Measurements from ENCODE around the gene ZNF333. TPM values are rescaled to one million over a fixed set of nuclear protein-coding genes. Genes with fewer than 3 reads are reported as not detected.

ZNF333 gene
- 17.0 TPM for total RNA-seq

GRCh38 chr19:14689598-14690503 is at the start of gene ZNF333:
Gene ZNF333 (plus strand): TSS chr19:14690048. CDS start chr19:14693492, 3,444 bp downstream.
- peak; percentile 74 for DNase-seq

DNA sequence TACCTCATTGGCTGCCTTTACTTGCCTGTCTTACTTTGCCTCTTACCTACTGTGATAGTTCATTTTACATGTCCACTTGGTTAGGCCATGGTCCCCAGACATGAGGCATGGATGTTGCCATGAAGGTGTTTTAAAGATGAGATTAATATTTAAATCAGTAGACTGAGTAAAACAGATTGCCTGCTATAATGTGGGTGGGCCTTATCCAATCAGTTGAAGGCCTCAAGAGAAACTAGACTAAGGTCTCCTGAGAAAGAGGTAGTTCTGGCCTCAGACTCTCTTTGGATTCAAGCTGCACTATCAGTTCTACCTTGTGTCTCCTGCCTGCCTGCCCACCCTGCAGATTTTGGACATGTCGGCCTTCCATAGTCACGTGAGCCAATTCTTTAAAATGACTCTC is 41.3 kb upstream of the ZNF333 start:
- no peak for DNase-seq

DNA sequence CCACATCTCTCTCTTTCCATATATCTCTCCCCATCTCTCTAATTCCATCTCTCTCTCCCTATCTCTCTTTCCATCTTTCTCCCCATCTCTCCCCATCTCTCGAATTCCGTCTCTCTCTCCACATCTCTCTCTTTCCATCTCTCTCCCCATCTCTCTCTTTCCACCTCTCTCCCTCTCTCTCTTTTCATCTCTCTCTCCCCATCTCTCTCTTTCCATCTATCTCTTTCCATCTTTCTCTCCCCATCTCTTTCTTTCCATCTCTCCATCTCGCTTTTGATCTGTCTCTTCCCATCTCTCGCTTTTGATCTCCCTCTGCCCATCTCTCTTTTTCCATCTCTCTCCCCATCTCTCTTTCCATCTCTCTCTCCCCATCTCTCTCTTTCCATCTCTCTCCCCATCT is 40.8 kb upstream of the ZNF333 start:
- no peak for DNase-seq

DNA sequence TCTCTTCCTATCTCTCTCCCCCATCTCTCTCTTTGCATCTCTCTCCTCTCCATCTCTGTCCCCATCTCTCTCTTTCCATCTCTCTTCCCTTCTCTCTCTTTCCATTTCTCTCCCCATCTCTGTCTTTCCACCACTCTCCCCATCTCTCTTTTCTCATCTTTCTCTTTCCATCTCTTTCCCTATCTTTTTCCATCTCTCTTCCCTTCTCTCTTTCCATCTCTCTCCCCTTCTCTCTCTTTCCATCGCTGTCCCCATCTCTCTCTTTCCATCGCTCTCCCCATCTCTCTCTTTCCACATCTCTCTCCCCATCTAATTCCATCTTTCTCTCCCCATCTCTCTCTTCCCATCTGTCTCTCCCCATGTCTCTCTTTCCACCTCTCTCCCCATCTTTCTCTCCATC is 39.7 kb upstream of the ZNF333 start:
- DNase-seq: no peak

- no peak for DNase-seq
These were observed 34.9 kb upstream of the ZNF333 start for GRCh38 chr19:14654786-14655560.

DNA sequence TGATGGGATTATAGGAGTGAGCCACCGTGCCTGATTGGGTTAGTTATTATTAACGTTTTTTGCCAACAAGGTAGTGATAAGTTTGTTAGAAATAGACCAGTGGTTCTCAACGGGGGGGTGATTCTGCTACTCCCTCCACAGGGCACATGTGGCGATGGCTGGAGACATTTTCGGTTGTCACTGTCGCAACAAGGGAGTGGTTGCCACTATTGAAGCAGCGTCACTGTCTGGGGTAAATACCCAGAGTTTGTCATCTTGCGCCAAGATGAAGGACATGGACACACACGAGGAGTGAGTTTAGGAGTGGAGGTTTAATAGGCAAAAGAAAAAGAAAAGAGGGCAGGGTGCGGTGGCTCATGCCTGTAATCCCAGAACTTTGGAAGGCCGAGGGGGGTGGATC is 34.1 kb upstream of the ZNF333 start:
- DNase-seq: no peak

DNA sequence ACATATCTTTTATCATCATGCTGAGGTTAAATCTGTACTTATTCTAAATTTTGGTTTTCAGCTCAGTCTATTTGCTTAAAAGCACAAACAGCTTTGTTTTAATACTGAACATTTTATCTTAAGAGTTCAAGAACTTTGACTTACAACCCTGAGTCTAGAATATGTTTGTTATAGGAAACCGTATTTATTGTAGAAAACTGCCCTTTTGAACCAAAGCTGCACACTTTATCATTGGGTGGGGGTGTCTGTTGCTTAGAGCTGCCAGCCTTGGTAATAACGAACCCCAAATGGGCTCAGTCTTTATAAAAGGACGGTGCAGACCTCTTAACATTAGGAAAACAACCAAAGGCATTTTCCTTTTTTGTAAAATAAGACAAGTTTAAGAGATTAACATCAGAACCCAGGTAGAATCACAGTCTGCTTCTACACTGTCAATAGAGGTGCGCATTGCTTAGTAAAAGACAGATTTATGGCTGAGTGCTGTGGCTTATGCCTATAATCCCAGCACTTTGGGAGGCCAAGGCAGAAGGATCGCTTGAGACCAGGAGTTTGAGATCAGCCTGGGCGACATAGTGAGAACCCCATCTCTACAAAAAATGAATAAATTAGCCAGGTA is 29.9 kb upstream of the ZNF333 start:
- no peak for DNase-seq

DNA sequence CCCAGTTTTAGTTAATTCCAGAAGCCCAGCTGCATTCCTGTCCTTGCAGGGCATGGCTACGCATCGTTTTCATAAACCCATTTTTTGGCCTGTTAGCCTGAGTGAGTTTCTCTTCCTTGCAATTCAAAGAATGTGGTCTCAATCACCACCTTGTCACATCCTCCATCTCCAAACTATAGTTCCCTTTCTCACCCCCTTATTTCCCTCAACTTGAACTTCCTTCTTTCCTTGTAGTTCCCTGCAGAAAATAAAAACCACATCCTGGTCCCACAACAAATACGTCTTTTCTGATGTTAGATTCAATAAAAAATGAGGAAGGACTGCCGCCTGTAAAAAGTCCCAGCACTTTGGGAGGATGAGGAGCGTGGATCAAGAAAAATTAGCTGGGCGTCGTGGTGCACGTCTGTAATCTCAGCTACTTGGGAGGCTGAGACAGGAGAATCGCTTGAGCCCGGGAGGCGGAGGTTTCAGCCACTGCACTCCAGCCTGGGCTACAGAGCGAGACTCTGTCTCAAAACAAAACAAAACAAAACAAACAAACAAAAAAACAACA is 28.4 kb upstream of the ZNF333 start:
- no peak for DNase-seq

- DNase-seq: no peak
These were observed 19.9 kb upstream of the ZNF333 start for GRCh38 chr19:14669940-14670339.

GRCh38 chr19:14670408-14670807 is 19.4 kb upstream of the ZNF333 start:
- no peak for DNase-seq

- no peak for DNase-seq
These were observed 17.5 kb upstream of the ZNF333 start for GRCh38 chr19:14672188-14672872.

- no peak for DNase-seq
These were observed 16.8 kb upstream of the ZNF333 start for GRCh38 chr19:14673088-14673487.

GRCh38 chr19:14674764-14675163 is 15.1 kb upstream of the ZNF333 start, which contains the start of gene ADGRE3:
Gene ADGRE3 (minus strand): TSS chr19:14674844. CDS start chr19:14674770, 74 bp downstream.
- DNase-seq: no peak

DNA sequence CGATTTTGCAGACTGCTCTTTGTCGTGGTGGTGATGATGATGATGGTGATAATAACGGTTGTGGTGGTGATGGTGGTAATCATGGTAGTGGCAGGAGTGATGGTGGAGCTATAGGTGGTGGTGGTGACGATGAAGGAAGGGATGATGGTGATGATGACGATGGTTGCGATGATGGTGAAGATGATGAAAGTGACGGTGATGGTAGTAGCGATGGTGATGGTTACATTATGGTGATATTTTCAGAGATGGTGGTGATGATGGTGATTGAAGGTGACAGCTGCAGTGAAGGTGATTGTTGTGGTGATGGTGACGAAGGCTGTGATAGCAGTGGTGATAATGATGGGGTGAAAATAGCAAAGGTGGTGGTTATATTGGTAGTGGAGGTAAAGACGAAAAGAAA is 13.1 kb upstream of the ZNF333 start:
- DNase-seq: no peak

- DNase-seq: no peak
These were observed 12.4 kb upstream of the ZNF333 start for GRCh38 chr19:14677464-14677863.

DNA sequence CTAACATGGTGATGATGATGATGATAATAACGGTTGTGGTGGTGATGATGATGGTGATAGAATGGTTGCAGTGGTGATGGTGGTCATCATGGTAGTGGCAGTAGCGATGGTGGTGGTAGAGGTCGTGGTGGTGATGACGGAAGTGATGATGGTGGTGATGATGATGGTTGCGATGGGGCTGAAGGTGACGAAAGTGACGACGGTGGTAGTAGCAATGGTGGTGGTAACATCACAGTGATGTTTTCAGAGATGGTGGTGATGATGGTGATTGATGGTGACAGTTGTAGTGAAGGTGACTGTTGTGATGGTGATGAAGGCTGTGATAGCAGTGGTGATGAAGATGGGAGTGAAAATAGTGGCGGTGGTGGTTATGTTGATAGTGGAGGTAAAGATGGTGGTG is 11.6 kb upstream of the ZNF333 start:
- no peak for DNase-seq

- DNase-seq: no peak
These were observed 7.8 kb upstream of the ZNF333 start for GRCh38 chr19:14682084-14682483.

DNA sequence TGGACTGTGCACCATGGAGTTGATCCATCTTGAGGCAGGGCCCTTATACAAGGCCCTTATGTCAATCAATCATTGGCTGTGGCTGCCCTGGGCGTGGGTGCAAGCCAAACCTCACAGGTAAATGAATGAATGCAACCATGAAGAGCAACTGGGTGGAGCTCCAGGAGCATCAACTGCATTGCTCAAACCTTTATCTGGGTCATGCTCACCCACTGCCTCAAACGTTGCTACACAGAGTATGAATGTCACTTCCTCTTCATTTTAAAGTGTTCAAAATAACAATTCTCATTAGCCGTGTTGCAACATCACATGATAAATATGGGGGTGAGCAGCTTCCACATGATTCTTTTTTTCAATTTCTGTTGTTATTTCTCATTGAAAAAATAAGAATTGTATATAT is 6.4 kb upstream of the ZNF333 start:
- DNase-seq: no peak

GRCh38 chr19:14686411-14686810 is 3.4 kb upstream of the ZNF333 start:
- DNase-seq: no peak

GRCh38 chr19:14694641-14695266 is 4.9 kb downstream of the ZNF333 start:
- DNase-seq: no peak

DNA sequence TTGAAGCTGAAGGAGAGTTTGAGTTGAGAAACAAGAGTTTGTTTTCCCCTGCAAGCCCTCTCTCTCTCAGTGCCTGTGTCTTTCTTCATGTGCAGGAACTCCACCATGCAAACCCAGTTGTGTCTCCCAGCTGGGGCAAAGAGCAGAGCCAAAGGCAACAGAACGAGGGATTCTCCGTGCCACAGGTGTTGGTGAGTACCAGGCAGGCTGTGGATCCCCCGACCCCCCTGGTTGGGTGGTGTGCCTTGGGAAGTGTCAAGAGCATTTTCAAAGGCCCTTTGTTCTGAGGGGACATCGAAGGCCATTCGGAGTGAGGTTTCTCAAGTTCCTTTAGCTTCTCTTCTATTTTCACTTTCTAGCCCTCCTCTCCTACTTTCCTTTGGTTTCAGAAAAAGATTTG is 5.6 kb downstream of the ZNF333 start:
- no peak for DNase-seq

DNA sequence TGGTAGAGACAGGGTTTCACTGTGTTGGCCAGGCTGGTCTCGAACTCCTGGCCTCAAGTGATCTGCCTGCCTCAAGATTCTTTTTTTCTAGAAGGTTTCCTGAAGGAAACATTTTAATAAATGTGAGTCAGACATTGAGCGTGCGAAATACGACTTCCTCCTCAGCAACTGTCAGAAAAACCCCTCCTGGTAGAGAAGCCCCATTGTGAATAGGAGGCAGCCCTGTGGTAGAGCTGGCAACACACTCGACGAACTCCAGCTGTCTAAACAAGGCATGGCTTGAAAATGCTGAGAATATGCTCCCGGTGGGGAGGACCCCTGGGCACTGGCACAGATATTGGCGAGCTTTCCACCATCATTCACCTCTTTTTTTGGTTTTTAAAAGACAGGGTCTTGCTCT is 9.8 kb downstream of the ZNF333 start:
- no peak for DNase-seq
